GM19395 (cell line): ENCODE data around the gene SFPQ.
A peak's percentile ranks its signal among the peaks of the same experiment; 100 is the strongest.
"Not testable (repeated sequence)": the region's sequence is repeated elsewhere in the genome, so short reads cannot be mapped to it uniquely, and the experiment has no call there.

ENCODE experiments used
- ATAC-seq: cut with Tn5 transposase; IDR thresholded peaks from one replicate; pipeline ENCODE4 v1.9.1; 2021; ENCODE audit warnings: mild to moderate bottlenecking, moderate library complexity; ENCODE audit not compliant: unreplicated experiment

Gene SFPQ, protein sequence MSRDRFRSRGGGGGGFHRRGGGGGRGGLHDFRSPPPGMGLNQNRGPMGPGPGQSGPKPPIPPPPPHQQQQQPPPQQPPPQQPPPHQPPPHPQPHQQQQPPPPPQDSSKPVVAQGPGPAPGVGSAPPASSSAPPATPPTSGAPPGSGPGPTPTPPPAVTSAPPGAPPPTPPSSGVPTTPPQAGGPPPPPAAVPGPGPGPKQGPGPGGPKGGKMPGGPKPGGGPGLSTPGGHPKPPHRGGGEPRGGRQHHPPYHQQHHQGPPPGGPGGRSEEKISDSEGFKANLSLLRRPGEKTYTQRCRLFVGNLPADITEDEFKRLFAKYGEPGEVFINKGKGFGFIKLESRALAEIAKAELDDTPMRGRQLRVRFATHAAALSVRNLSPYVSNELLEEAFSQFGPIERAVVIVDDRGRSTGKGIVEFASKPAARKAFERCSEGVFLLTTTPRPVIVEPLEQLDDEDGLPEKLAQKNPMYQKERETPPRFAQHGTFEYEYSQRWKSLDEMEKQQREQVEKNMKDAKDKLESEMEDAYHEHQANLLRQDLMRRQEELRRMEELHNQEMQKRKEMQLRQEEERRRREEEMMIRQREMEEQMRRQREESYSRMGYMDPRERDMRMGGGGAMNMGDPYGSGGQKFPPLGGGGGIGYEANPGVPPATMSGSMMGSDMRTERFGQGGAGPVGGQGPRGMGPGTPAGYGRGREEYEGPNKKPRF

DNA sequence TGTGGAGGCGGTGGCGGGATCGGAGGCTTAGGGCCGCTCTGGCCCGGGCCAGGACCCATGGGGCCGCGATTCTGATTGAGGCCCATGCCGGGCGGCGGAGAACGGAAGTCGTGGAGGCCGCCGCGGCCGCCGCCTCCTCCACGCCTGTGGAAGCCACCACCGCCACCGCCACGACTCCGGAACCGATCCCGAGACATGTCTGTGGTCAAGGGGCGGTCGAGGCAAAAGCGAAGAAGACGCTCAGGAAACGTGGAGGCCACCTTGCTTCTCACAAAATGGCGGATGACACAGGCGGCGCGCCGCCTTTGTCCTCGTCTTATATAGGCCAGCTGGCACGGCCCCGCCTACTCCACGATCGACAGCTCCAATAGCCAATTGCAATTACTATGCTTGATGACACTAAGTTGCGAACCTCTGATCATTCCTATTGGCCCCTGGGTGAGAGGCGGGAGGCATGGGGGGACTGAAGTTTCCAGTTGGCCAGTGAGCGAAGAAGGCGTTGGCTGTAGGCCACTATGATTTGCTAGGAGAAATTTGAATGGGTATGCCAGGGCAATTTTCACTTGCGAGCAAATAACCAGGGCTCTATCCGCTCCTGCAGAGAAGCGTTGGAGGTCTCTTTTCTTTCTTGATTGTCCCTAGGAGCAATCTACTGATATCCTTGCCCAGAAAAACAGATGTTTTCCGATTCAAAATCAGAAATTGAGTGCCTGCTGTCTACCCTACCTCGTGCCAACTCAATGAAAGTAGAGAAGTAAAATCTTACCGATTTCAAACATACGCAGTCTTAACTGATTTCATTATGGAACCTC, at the start of gene SFPQ:
TSS of gene SFPQ (minus strand) at position 293 of the 812 bp plus-strand sequence. CDS start at position 197, 96 bp downstream.
- peak; percentile 91 for ATAC-seq

DNA sequence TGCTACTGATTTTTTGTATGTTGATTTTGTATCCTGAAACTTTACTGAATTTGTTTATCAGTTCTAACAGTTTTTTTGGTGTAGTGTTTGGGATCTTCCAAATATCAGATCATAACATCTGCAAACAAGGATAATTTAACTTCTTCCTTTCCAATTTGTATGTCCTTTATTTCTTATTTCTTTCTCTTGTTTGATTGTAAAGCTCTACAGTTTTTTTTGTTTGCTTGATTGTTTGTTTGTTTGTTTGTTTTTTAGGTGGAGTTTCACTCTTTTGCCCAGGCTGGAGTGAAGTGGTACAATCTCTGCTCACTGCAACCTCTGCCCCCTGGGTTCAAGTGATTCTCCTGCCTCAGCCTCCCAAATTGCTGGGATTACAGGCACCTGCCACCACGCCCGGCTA, 43.8 kb upstream of the SFPQ start:
- not testable (repeated sequence) for ATAC-seq

DNA sequence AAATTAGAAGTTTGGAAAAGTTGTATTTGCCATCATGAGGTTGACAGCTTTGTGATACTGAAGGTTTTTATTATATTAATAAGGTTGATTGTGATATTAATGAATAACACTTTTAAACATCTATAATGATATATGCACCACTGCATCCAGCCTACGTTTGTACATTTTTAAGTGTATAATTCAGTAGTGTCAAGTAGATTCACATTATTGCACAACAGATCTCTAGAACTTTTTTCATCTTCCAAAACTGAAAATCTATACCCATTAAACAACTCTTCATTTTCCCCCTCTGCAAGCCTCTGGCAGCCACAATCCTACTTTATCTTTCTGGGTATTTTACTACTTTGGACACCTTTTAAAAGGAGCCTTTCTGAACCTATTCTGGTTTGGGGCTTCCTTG, 38.3 kb upstream of the SFPQ start:
- ATAC-seq: no peak

DNA sequence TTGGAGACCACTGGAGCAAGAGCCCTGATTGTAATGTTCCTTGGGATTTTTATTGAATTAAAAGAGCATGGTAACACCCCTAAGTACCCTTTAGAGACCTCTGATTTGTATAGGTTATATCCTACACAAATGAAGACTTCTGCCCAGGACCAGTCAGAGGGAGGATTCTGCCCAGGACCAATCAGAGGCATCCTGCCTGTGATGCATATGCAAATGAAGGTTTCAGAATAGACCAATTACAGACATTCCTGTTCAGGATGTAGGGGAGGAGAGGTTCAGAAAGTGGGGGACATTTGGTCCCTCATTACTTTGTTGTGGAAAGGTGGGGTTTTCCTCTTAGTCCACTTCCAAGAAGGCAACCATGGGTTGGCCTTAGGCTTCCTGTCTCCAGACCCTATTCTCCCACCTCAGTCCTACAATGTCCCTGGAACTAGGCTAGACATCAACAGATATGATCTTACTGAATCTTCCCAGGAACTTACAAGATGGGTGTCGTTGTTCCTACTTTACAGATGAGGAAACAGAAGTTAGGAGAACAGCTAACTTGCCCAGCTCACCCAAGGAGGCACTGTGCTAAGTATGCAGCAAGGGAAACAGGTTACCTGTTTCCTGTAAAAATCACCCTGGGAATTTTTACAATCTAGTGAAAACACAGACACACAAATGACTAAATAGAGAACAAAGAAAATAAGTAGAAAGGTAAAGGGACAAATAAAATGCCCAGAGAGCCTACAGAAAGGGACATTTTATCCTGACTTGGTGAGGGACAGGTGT, 36.8 kb upstream of the SFPQ start:
- no peak for ATAC-seq

GRCh38 chr1:35226546-35226945, 33.6 kb upstream of the SFPQ start:
- no peak for ATAC-seq

DNA sequence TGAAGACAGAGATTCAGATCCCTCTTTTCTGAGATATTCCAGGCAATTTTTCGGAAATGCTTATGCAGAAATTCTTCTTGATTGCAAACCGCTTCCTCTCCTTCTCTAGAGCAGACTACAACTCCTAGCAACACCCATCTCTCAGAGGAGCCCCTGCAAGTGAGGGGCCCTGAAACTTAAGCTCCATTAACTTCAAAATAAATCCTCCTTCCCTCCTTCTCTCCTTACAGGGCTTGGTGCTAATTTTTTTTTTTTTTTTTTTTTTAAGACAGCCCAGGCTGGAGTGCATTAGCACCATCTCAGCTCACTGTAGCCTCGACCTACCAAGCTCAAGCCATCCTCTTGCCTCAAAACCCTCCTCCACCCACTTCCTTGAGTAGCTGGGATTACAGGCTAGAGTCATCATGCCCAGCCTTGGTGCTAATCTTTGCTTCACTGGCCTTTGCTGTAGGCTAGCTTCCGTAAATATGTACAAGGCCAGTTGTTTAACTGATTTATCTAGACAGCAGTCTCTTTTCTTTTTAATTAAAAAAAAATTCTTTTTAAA, 30.2 kb upstream of the SFPQ start:
- no peak for ATAC-seq

GRCh38 chr1:35222322-35223083, 29.6 kb upstream of the SFPQ start:
- no peak for ATAC-seq

DNA sequence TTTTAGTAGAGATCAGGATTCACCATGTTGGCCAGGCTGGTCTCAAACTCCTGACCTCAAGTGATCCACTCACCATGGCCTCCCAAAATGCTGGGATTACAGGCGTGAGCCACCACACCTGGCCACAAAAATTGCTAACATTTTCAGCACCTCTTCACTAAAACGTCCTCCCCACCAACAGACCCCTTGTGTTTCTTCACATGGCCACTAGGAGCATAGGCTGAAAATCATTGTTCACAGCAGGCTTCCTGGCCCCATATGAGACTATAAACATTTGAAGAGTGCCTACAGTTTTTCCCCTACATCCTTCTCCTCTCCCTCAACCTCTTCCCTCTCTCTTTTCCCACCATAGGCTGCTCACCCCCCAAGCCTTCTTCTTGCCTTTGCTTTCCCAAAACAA, 28.0 kb upstream of the SFPQ start:
- ATAC-seq: no peak

- ATAC-seq: no peak
Observed at GRCh38 chr1:35215346-35215745, 22.4 kb upstream of the SFPQ start.

DNA sequence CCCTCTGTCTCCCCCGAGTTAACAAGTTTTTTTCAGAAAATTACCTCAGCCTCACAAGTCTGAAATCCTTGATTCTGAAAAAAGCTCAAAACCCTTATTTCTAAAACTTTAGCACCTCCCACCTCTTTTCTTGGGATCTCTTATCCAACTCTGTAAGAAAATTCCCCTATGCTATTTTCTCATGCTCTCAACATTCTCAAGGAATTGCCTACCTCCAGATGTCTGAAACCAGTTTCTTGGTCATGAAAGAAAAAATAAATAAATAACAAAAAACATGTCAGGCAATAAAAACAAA, 18.1 kb upstream of the SFPQ start:
- no peak for ATAC-seq

DNA sequence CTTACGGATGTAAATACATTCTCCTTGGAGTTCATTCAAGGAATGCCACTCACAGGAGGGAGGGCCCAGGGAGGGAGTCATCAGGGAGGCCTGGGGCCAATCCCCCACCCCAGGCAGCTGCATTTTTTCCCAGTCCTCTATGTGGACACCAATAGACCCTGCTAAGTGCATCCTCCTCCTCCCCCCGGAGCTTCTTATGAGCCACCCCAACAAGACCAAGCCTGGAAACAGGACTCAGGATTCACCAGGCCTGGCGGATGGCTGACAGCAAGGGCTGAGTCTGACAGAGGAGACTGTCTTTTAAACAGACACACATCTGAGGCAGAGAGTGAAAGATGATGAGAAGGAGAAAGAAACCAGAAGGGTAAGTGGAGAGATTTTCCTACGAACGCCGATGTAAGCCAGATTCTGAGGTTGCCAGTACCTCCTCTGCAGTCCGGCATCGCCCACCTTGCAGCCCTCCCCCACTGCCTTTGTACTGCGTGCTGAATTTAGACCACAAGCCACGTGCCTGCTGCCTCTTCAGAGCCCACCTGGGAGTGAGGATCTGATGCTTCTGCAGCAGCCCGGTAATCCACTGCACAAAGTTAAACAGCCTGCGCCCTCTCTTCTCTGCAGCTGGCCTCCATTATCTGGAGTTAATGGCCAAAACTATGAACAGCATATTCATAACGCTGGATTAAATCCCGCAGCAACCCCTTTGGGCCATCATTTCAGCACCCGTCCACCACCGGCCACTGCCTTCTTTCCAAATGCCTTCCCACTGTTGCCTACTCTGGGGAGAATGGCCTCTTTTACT, 17.6 kb upstream of the SFPQ start:
- no peak for ATAC-seq

- no peak for ATAC-seq
Observed at GRCh38 chr1:35203295-35203694, 10.3 kb upstream of the SFPQ start.

DNA sequence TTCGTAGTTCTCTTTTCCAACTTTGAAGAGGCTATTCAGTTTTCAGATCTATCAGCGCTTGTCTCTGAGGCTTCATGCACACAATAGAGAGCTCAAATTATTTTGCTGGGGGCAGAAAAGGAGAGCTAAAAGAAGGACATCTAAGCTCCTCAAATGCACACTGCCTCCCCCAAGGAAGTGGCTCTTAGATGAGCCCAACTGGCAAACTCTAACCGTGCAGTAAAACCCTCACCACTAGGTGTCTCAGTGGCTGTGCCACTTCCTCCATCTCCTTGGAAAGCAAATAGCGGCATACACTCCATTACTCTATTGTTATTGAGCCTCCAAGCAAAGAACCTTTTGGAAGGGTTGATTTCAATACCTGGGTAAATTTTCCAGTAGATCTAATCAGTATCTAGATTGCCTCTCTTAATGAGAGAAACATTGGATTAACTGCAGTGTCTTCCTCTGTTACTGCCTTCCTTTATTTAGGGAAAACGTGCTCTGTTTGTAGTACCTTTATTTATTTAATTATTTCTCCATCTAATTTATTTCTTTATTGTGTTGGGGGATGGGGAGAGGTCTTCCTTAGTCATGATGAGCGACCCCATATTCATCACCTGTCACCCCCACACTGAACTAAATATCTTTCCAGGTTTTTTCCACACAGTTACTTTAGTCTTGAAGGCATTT, 9.2 kb upstream of the SFPQ start:
- ATAC-seq: peak; percentile 74

DNA sequence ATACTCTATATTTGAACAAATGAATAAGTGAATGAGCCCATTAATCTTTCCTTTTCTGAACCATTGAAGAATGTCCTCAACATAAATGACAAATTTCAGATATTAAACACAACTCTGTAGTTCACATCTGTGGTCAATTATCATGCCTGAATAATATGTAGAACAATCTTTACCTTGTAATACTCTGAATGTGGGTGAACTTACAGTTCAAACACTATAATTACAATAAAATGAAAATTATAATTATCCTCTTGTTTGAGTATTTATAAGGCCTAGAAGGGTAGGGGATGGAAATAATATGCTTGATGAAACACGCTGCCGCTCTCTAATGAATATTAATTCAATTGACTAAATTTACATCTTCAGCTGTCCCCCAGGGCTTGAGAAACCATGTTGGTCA, 8.7 kb upstream of the SFPQ start:
- no peak for ATAC-seq

DNA sequence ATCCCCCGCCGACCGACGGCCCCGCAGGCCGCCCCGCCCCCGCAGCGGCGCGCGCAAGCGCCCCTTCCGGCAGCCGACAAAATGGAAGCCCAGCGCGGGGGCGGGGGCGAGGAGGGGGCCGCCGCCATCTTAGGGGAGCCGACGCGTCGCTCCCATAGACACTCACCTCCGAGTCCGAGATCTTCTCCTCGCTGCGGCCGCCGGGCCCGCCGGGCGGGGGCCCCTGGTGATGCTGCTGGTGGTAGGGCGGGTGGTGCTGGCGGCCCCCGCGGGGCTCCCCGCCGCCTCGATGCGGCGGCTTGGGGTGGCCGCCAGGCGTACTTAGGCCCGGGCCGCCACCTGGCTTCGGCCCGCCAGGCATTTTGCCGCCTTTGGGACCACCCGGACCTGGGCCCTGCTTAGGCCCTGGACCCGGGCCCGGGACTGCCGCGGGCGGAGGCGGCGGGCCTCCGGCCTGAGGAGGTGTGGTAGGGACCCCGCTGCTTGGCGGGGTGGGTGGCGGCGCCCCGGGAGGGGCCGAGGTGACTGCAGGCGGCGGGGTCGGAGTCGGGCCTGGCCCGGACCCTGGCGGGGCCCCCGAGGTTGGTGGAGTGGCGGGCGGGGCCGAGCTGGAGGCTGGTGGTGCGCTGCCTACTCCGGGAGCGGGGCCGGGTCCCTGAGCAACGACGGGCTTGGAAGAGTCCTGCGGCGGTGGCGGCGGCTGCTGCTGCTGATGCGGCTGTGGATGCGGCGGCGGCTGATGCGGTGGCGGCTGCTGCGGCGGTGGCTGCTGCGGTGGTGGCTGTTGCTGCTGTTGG, 691 bp downstream of the SFPQ start:
- peak; percentile 38 for ATAC-seq

- no peak for ATAC-seq
Observed at GRCh38 chr1:35191429-35192055, 1.4 kb downstream of the SFPQ start.

DNA sequence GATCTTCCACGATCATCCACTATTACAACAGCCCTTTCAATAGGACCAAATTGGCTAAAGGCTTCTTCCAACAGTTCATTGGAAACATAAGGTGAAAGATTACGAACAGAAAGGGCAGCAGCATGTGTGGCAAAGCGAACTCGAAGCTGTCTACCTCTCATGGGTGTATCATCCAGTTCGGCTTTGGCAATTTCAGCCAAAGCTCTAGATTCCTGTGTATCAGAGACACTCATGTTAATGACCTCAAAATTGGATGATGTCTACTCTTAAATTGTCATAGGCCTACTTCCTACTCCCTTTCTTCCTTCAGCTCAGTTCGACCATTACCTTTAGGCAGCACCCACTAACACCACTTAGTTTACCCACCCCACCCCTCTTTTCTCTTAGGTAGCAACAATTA, 2.2 kb downstream of the SFPQ start:
- ATAC-seq: no peak
